ENCODE measurements around the gene FCRLB. TPM values are rescaled to one million over a fixed set of nuclear protein-coding genes. Genes with fewer than 3 reads are reported as not detected.

The FCRLB gene
- polyA plus RNA-seq, 1 experiment, result 2.6 TPM

DNA sequence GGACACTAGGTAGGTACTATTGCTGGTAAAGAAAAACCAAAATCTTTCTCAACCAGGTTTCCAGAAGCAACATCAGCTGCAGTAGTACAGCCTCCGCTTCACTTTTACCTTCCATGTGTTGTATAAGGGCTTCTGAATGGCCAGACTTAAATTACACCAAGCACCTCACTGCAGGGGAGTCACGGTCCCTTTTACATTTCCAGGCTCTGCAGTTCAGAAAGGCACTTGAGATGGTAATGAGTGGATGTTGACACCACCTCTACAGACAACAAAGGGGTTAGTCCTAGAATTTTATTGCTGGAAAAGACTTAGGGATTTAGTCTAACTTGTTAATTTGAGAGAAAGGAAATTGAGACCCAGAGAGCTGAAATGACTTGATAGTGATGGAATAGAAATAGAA lies 16.3 kb downstream of the FCRLB start:
- no peak overlapping the region for H3K4me3 ChIP-seq (ENCODE audit: low read depth, low read length)
- DNase-seq (ENCODE audit: low read depth), result no peak
- H3K27me3 ChIP-seq (ENCODE audit: control insufficient read depth, insufficient read depth, low read length), result no peaks in the 10 kb centered on the region
- no peaks in the 10 kb centered on the region for H3K36me3 ChIP-seq (ENCODE audit: control insufficient read depth, insufficient read depth, low read length)
- TF ChIP-seq, protein P1, sequence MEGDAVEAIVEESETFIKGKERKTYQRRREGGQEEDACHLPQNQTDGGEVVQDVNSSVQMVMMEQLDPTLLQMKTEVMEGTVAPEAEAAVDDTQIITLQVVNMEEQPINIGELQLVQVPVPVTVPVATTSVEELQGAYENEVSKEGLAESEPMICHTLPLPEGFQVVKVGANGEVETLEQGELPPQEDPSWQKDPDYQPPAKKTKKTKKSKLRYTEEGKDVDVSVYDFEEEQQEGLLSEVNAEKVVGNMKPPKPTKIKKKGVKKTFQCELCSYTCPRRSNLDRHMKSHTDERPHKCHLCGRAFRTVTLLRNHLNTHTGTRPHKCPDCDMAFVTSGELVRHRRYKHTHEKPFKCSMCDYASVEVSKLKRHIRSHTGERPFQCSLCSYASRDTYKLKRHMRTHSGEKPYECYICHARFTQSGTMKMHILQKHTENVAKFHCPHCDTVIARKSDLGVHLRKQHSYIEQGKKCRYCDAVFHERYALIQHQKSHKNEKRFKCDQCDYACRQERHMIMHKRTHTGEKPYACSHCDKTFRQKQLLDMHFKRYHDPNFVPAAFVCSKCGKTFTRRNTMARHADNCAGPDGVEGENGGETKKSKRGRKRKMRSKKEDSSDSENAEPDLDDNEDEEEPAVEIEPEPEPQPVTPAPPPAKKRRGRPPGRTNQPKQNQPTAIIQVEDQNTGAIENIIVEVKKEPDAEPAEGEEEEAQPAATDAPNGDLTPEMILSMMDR (IDR thresholded peaks at IDR 0.05; ENCODE audit: insufficient read depth, low read depth, low read length), result no peak
- POLR2A ChIA-PET, result no interaction called here
- CTCF ChIA-PET, result interaction anchor here (0.9 to 6.5 kb wide), 9 partner anchors 11 to 250 kb away, joined by 3 to 41 read pairs (median 5); partner anchors contain the start of gene DUSP12

DNA sequence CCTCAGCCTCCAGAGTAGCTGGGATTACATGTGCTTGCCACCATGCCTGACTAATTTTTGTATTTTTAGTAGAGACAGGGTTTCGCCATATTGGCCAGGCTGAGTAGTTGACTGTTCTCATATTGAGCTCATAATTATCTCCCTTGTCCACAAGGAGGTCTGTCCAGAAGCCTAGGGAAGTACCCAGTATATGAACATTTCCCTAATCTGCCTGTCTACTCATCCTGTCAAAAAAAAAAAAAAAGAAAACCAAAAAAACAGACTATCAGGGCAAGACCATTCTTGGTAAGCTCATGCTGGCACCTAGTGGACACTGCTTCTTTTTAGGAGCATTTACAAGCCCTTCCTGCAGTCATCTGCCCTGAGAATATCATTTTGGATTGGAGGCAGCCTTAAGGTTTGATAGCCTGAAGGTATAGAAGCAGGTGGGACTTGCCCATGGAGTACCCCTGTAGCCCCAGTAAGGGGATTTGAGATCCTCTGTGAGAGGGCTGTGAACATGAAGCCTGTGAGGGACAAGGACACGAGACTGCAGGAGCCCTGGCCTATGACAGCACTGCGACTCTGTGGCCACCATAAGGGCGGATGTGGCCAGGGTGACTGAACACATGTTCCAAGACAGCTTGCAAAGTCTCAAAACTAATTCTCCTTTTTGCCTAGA lies 17.4 kb downstream of the FCRLB start:
- TF ChIP-seq, protein P1 (IDR thresholded peaks at IDR 0.05; ENCODE audit: insufficient read depth, low read depth, low read length), result peak; percentile 64
- no peak for DNase-seq (ENCODE audit: low read depth)
- Histone ChIP-seq H3K4me3 (ENCODE audit: low read depth, low read length) (no peak overlapping the region), H3K36me3 (ENCODE audit: control insufficient read depth, insufficient read depth, low read length) (no peaks in the 10 kb centered on the region), H3K27me3 (ENCODE audit: control insufficient read depth, insufficient read depth, low read length) (no peaks in the 10 kb centered on the region)
- ChIA-PET POLR2A (no interaction called here), CTCF (interaction anchor here (0.8 to 6.5 kb wide), 11 partner anchors 10 to 254 kb away, joined by 3 to 41 read pairs (median 5); partner anchors contain the start of gene DUSP12)

DNA sequence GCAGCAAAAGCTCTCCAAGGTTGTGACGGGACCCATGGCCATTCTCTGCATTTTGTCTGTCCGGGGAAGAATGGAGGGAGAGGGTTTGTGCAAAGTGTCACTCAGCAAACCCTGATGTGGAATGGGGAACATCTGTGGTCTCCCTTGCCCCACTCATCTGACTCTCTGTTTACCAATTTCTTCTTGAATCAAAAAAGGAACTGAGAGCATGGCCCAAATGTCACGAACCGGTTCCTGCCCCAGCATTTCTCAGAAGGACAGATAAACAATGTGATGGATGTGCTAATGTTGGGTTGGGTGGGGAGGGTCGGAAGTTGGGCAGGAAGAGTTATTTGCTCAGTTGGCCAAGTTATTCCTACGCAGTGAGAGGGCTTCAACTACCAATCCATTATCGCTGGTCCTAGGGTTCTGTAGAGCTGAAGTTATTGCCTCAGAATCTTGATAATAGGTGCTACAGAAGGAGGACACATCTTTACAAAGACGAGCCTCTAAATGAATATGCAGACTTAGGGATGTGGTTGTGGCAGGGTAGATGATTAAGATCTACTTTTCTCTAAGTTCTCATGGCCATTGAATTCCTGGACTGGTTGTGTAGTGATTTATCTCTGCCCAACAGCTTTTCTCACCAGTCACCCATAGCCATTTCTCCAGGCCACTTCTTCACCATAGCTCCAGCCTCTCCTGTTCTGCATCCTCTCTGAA lies 18.7 kb downstream of the FCRLB start:
- DNase-seq (ENCODE audit: low read depth), result no peak
- no peaks in the 10 kb centered on the region for H3K27me3 ChIP-seq (ENCODE audit: control insufficient read depth, insufficient read depth, low read length)
- no peak overlapping the region for H3K4me3 ChIP-seq (ENCODE audit: low read depth, low read length)
- ChIA-PET CTCF (interaction anchor here (0.7 to 6.5 kb wide), 10 partner anchors 9 to 256 kb away, joined by 3 to 41 read pairs (median 10); partner anchors contain the start of gene DUSP12), POLR2A (no interaction called here)
- no peaks in the 10 kb centered on the region for H3K36me3 ChIP-seq (ENCODE audit: control insufficient read depth, insufficient read depth, low read length)
- TF ChIP-seq, protein P1 (IDR thresholded peaks at IDR 0.05; ENCODE audit: insufficient read depth, low read depth, low read length), result no peak

DNA sequence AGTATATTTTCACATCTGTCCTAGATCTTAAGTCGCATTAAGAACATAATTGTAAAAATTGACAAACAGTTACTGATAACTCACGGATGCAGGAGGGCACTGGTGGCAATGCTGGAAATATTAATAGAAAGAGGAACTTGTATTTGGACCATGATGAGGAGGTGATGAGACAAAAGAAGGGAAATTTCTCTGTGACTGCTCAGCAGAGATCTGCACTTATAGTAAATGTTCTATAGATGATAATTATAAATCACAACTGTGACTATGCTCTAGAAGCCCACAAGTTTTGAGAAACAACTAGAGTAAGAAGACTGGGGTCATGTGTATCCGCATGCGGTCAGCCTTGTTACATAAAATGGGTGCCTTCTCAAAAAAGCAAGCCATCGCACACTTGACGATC lies 19.6 kb downstream of the FCRLB start:
- no peak for DNase-seq (ENCODE audit: low read depth)

DNA sequence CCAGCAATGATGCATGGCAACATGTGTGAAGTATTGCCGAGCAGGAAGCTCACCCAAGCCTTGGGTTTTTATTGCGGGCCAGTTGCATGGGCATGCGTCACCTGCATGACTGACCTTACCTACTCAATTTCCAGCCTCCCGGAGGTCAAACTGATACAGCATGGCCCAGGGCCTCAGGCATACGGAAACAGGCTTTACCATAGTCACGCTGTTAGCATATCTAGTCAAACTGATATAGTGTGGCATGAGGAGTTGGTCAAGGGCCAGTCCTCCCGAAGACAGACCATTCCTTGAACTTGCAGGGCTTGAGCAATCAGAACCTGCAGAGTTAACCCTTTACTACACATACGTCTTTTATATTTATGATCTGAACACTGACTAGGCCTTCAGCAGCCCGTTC lies 21.9 kb downstream of the FCRLB start:
- no peak overlapping the region for H3K4me3 ChIP-seq (ENCODE audit: low read depth, low read length)
- no peaks in the 10 kb centered on the region for H3K36me3 ChIP-seq (ENCODE audit: control insufficient read depth, insufficient read depth, low read length)
- H3K27me3 ChIP-seq (ENCODE audit: control insufficient read depth, insufficient read depth, low read length), result no peaks in the 10 kb centered on the region
- TF ChIP-seq, protein P1 (IDR thresholded peaks at IDR 0.05; ENCODE audit: insufficient read depth, low read depth, low read length), result no peak
- CTCF ChIA-PET, result interaction anchor here (3.4 kb wide), 1 partner anchor 256 kb away, joined by 13 read pairs; no protein-coding TSS in a partner anchor
- POLR2A ChIA-PET, result no interaction called here
- no peak for DNase-seq (ENCODE audit: low read depth)

More for the DNA sequence above, 19.6 kb downstream of the FCRLB start:
- ChIA-PET POLR2A (no interaction called here), CTCF (interaction anchor here (0.9 to 6.5 kb wide), 12 partner anchors 8 to 257 kb away, joined by 3 to 41 read pairs (median 6); partner anchors contain the start of gene DUSP12)
- Histone ChIP-seq H3K27me3 (ENCODE audit: control insufficient read depth, insufficient read depth, low read length) (no peaks in the 10 kb centered on the region), H3K4me3 (ENCODE audit: low read depth, low read length) (no peak overlapping the region), H3K36me3 (ENCODE audit: control insufficient read depth, insufficient read depth, low read length) (no peaks in the 10 kb centered on the region)
- TF ChIP-seq, protein P1 (IDR thresholded peaks at IDR 0.05; ENCODE audit: insufficient read depth, low read depth, low read length), result no peak

Data from BJ (cell line).